Brain microvascular endothelial cell (primary cell): ENCODE results near the gene ACTR8.

Experiments used
- DNase-seq: peaks from one replicate; pipeline ENCODE4 v3.0.0-alpha.2; 2020
- H3K27ac ChIP-seq: fragments of 250-450 bp; sonication (Bioruptor Pico); 2 replicates; pipeline ENCODE4 v1.5.1; 2020; ENCODE audit warnings: mild to moderate bottlenecking, moderate library complexity
- H3K27me3 ChIP-seq: fragments of 250-450 bp; sonication (Bioruptor Pico); replicated peaks from 2 replicates; pipeline ENCODE4 v1.5.1; 2020; ENCODE audit warnings: mild to moderate bottlenecking
- H3K36me3 ChIP-seq: fragments of 250-450 bp; sonication (Bioruptor Pico); replicated peaks from 2 replicates; pipeline ENCODE4 v1.5.1; 2020; ENCODE audit warnings: mild to moderate bottlenecking
- H3K4me3 ChIP-seq: 2 replicates; pipeline ENCODE4 v1.5.1; 2011; ENCODE audit warnings: low read depth, mild to moderate bottlenecking, control low read depth, low read length, moderate library complexity
- CTCF ChIP-seq: IDR thresholded peaks from 2 replicates; pipeline ENCODE4 v1.5.1; 2011; ENCODE audit warnings: low read depth, mild to moderate bottlenecking, moderate library complexity, low read length, control low read depth, inconsistent platforms; ENCODE audit errors: missing control alignments
- in situ Hi-C: cut with HindIII; loops from 2 replicates; pipeline ENCODE4 v1.10.0; 2017; ENCODE audit warnings: low sequenced_read_pairs, low pct_ligation_motif_present

The ACTR8 gene

GRCh38 chr3:53902067-53902466 is 20.1 kb upstream of the ACTR8 start:
- in situ Hi-C loops, result no loop called here
- H3K4me3 ChIP-seq, result no peak overlapping the region

GRCh38 chr3:53900666-53901331 is 18.8 kb upstream of the ACTR8 start:
- no peaks in the 10 kb centered on the region for H3K36me3 ChIP-seq
- no peak for DNase-seq
- no peaks in the 10 kb centered on the region for H3K27me3 ChIP-seq
- TF ChIP-seq CTCF, result no peak
- in situ Hi-C loops, result no loop called here
- H3K4me3 ChIP-seq, result no peak overlapping the region
- no peak overlapping the region for H3K27ac ChIP-seq

More at GRCh38 chr3:53902067-53902466, 20.1 kb upstream of the ACTR8 start:
- no peaks in the 10 kb centered on the region for H3K36me3 ChIP-seq
- H3K27me3 ChIP-seq, result no peaks in the 10 kb centered on the region
- TF ChIP-seq CTCF, result no peak
- no peak overlapping the region for H3K27ac ChIP-seq
- no peak for DNase-seq

GRCh38 chr3:53899750-53900149 is 17.8 kb upstream of the ACTR8 start:
- DNase-seq, result no peak
- Histone ChIP-seq H3K27me3 (no peaks in the 10 kb centered on the region), H3K27ac (no peak overlapping the region), H3K36me3 (no peaks in the 10 kb centered on the region), H3K4me3 (no peak overlapping the region)
- no peak for TF ChIP-seq CTCF
- in situ Hi-C loops, result no loop called here

- no peak for TF ChIP-seq CTCF
- in situ Hi-C loops, result no loop called here
- Histone ChIP-seq H3K27me3 (no peaks in the 10 kb centered on the region), H3K27ac (peak overlapping the region; percentile 93), H3K36me3 (no peaks in the 10 kb centered on the region), H3K4me3 (peak overlapping the region; percentile 94)
- no peak for DNase-seq
Measured at GRCh38 chr3:53892286-53892637, 10.3 kb upstream of the ACTR8 start.

- Histone ChIP-seq H3K36me3 (no peaks in the 10 kb centered on the region), H3K4me3 (peak within 1 kb of the TSS; percentile 94), H3K27ac (peak within 1 kb of the TSS; percentile 93), H3K27me3 (no peaks in the 10 kb centered on the region)
- no peak for TF ChIP-seq CTCF
- in situ Hi-C loops, result no loop called here
- DNase-seq, result peak; percentile 99
Measured at GRCh38 chr3:53891497-53892285, 9.7 kb upstream of the ACTR8 start, which contains the start of gene SELENOK. TSS of gene SELENOK (minus strand) at chr3:53891859.
